Prostate gland (tissue), 2 donors: Measurements from ENCODE around the gene MKNK1. TPM values are rescaled to one million over a fixed set of nuclear protein-coding genes. Genes with fewer than 3 reads are reported as not detected.

Source experiments
- DNase-seq: peaks from one replicate; pipeline ENCODE4 v3.0.0-alpha.2; 2019; ENCODE audit warnings: low spot score
- H3K27ac ChIP-seq, 2 donors: fragments of 200-600 bp; sonication (generic); 2 replicates each; pipeline ENCODE4 v1.5.1; 2017 to 2019
- H3K27me3 ChIP-seq: fragments of 200-600 bp; sonication (generic); replicated peaks from 2 replicates; pipeline ENCODE4 v1.5.1; 2019; ENCODE audit not compliant: insufficient read depth
- H3K36me3 ChIP-seq, 2 donors: fragments of 200-600 bp; sonication (generic); 1 replicate in 1 of 2; 2 replicates in 1 of 2; pipeline versions ENCODE4 v1.5.1 to v1.8.1; 2017 to 2019
- H3K4me1 ChIP-seq: fragments of 200-600 bp; sonication (generic); replicated peaks from 2 replicates; pipeline ENCODE4 v1.5.1; 2019
- H3K4me3 ChIP-seq, 2 donors: fragments of 200-600 bp; sonication (generic); 2 replicates each; pipeline ENCODE4 v1.5.1; 2017 to 2019
- H3K9me3 ChIP-seq: fragments of 200-600 bp; sonication (generic); 2 replicates; pipeline ENCODE4 v1.5.1; 2017
- CTCF ChIP-seq, 4 experiments: fragments of 200-600 bp in 2 of 4; fragments of 450-650 bp in 2 of 4; sonication (generic) in 2 of 4; IDR thresholded peaks; 1 replicate in 3 of 4; 2 replicates in 1 of 4; pipeline ENCODE4 v1.5.1; 2016 to 2019; ENCODE audit warnings: antibody characterized with exemption in 4 of 4, mild to moderate bottlenecking in 2 of 4, moderate library complexity in 2 of 4
- POLR2A ChIP-seq: fragments of 450-650 bp; IDR thresholded peaks from one replicate; pipeline ENCODE4 v1.6.1; 2016; ENCODE audit warnings: antibody characterized with exemption, mild to moderate bottlenecking
- POLR2AphosphoS5 ChIP-seq: sonication (generic); formaldehyde crosslinking; IDR thresholded peaks from one replicate; pipeline ENCODE4 v1.6.1; 2017; ENCODE audit warnings: antibody characterized with exemption
- WGBS: methylation state at CpG from one replicate; pipeline ENCODE4 v1.1.5; 2018; 5-methylcytosine and 5-hydroxymethylcytosine counted together
- intact Hi-C: fragments of 100-400 bp; cut with DNase I; formaldehyde crosslinking; loops from one replicate; pipeline ENCODE4 v1.14.2; 2022
- total RNA-seq, 2 donors: library from RNA; depleted of rRNA; stranded (reverse); fragments of >200 nt; gene quantifications; one replicate each; pipeline ENCODE4 v1.1.0, GENCODE V29; 2016

The MKNK1 gene
- total RNA-seq, 2 donors from 2014 or later, result 28.1 to 37.8 TPM

GRCh38 chr1:46508757-46509156 lies 95.3 kb downstream of the MKNK1 start:
- no peak for DNase-seq
- Histone ChIP-seq H3K36me3 (no peaks in the 10 kb centered on the region), H3K4me1 (no peaks in the 10 kb centered on the region), H3K9me3 (no peaks in the 10 kb centered on the region), H3K4me3 (no peak overlapping the region), H3K27ac (no peak overlapping the region), H3K27me3 (no peaks in the 10 kb centered on the region)
- intact Hi-C loops, result no loop called here
- TF ChIP-seq POLR2A (no peak), POLR2AphosphoS5 (no peak), CTCF (IDR thresholded peaks at IDR 0.05) (no peak)
- WGBS, result 82% methylated on average over 5 of the region's 5 CpGs

Other genes with a start within 250 kb of the MKNK1 start
- 100 to 1,000 TPM; 122 to 264 TPM for gene FAAH, start 210.0 kb downstream of the MKNK1 start, total RNA-seq
- gene DMBX1, start 114.4 kb downstream of the MKNK1 start, total RNA-seq, result not detected
- gene KNCN, start 52.6 kb downstream of the MKNK1 start, total RNA-seq, result not detected
- 10 to 100 TPM; 19.4 to 19.7 TPM for gene MOB3C, start 12.5 kb upstream of the MKNK1 start, total RNA-seq
- 10 to 100 TPM; 52.2 to 71.3 TPM for gene ATPAF1, start 64.1 kb upstream of the MKNK1 start, total RNA-seq
- gene TEX38, start 67.6 kb upstream of the MKNK1 start, total RNA-seq, result 10 to 100 TPM in 1 of 2 donors, not detected in 1; 30.6 TPM
- gene EFCAB14, start 114.8 kb upstream of the MKNK1 start, total RNA-seq, result 100 to 1,000 TPM in 1 of 2 donors, 10 to 100 TPM in 1; 99.9 to 116 TPM
- 10 to 100 TPM; 41.4 to 73.3 TPM for gene CYP4B1, start 194.8 kb upstream of the MKNK1 start, total RNA-seq